ENCODE measurements around the gene KHNYN.
A peak's percentile ranks its signal among the peaks of the same experiment; 100 is the strongest.
"Not testable (repeated sequence)": the region's sequence is repeated elsewhere in the genome, so short reads cannot be mapped to it uniquely, and the experiment has no call there.

KHNYN gene

DNA sequence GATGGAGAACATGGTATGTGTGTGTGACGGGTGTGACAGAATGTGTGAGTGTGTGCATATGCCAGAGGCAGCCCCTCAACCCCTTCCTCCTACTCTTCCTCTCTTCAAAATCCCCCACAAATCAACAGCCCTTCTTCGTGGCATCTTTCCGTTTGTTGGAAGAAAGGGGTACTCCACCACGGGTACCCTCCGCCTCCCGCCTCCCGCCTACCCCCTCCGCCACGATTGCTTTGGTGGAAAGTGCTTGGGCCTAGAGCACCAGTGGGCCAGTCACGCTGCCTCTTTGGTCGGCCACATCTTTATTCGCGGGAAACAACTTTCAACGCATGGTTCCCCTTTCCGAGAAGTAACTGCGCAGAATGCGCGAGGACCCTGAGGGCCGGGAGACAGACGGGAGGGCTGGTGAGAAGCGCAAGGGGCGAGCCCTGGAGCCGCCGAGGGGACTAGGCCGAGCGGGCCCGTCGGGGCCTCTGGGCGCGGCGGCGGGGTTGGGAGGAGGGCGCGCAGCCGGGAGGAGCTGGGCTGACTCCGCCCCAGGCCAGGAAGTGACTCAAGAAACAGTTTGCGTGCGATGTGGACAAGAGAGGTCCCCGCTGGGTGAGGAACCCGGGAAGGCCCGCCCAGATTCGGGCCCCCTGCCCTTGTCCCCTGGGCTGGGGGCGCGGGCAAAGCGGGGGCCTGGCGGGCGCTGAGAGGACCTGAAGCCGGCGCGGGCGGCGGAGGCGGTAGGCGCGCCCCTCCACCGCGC is at the start of gene KHNYN, which contains the start of gene CBLN3:
TSS of gene KHNYN (plus strand) at position 560 of the 748 bp plus-strand sequence. CDS start 777 bp downstream, outside the sequence.
TSS of gene CBLN3 (minus strand) at position 274 of the 748 bp plus-strand sequence. CDS start 614 bp downstream, outside the sequence.
- peak; percentile 94 for DNase-seq

DNA sequence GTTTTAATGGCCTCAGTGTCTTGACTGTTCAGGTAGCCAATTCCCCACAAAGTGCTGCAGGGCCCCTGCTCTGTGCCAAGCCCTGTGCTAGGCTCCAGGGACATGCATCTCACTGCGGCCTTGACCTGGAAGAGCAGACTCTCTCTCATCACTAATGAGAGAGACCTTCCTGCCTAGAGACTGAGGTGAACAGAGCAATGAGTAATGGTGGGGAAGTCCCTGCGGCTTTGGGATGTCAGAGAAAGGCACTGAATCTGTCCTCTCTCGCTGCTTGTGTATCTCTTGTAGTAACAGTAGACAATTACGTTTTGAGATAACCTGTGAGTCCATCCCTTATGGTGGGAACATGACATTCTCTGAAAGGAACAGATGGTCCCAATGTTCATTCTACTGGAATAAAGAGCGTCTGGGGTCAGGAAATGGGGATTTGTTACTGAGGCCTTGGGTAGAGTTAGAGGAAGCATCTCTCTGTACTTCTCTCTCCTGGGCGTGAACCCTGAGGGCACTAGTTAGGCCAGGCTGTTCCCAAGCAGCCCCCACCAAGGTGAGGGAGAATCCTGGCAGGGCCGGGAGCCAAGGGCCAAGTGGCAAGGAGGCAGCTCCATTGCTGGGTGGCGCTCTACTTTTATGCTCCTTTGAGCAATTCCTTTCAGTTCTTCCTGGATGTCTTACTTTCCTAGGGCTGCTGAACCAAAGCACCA is 48.2 kb upstream of the KHNYN start:
- DNase-seq = no peak

DNA sequence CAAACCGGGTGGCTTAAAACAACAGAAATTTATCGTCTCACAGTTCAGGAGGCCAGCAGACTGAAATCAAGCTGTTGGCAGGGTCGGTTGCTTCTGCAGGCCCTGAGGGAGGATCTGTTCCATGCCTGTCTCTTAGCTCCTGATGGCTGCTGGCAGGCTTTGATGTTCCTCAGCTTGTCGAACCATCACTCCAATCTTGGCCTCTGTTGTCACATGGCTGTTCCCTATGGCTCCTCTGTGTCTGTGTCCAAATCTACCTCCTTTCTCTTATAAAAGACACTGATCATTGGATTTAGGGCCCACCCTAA is 47.7 kb upstream of the KHNYN start:
- DNase-seq = no peak

DNA sequence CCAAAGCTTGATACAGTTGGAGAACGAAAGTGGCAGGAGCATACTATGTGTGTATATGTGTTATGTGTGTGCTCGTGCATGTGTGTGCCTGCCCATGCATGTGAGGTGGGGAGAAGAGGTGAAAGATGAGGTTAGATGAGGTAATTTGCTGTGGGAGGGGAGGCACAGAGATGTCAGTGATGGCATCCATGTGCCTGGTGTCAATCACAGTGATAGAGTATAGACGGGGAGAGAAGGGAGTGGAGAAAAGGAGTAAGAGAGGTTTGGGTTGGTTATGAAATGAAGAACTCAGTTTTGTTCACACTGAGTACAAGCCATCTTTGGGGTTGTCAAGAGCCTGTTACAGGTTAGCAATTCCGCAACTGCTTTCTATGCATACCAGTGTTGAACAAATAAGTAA is 45.6 kb upstream of the KHNYN start:
- DNase-seq = no peak

DNA sequence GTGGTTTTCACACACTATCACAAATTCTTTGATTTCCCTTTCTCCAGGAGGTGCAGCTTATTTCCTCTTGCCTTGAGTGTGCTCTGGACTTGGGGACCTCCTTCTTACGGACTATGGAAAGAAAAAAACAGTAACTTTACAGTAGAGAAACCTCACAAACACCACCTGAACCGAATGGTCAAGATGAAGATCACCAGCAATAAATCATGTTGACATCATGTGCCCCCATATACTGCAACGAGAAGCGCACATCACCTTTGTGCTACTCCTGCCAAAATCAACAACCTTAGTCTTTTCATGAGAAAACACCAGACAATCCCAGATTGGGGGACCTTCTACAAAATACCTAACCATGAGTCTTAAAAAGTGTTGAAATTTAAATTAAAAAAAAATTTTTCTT is 44.2 kb upstream of the KHNYN start:
- no peak for DNase-seq

DNA sequence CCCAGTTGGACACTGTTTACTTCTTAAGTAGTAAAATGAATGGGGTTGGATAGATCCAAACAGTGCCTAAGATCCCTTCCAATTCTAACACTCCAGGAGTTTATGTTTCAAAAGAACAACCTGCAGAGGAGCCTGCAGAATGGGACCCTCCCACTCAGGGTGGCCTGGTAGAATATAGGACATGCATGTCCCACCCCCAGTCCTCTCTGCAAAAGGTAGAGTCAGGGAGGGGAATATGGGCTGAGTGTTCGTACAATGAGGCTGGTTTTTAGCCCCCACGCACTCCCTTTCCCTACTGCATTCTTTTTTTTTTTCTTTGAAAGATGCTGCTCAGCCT is 42.8 kb upstream of the KHNYN start:
- no peak for DNase-seq

DNA sequence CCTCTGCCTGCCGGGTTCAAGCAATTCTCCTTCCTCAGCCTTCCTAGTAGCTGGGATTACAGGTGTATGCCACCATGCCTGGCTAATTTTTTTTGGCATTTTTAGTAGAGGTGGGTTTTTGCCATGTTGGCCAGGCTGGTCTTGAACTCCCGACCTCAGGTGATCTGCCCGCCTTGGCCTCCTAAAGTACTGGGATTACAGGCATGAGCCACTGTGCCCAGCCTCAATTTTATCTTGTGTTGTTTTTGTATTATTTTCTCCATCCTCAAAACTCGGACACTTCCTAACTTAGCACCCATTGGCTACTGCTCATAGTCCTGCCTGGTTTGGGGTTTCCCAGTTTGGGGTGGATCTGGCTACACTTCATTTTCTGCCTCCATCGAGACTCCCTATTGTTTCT is 42.2 kb upstream of the KHNYN start:
- not testable (repeated sequence) for DNase-seq

DNA sequence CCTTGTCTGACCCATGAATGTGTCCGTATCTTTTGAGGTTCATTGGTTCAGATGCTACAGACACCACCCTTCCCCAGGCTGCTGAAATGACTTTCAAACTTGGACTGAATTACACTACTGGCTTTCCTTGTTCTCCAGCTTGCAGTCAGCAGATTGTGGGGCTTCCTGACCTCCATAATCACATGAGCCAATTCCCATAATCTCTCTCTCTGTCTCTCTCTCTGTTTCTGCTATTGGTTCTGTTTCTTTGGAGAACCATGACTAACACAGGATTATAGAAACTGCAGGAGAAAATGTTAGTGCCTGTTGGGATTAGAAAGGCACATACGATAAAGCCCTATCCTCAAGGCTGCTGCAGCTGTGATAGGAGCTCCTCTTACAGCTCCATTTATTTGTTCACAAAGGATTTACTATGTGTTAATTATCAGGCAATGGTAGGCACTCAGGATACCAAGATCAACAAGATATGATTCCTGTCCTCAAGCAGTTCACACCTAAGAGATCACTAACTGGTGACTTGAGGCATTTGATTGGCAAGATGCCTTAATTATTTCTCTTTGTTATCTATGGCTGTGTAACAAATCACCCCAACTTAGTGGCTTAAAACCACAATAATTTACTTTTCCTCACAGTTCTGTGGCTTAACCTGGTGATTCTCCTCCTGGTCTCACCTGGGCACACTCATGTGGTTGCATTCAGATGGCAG is 41.1 kb upstream of the KHNYN start:
- no peak for DNase-seq

DNA sequence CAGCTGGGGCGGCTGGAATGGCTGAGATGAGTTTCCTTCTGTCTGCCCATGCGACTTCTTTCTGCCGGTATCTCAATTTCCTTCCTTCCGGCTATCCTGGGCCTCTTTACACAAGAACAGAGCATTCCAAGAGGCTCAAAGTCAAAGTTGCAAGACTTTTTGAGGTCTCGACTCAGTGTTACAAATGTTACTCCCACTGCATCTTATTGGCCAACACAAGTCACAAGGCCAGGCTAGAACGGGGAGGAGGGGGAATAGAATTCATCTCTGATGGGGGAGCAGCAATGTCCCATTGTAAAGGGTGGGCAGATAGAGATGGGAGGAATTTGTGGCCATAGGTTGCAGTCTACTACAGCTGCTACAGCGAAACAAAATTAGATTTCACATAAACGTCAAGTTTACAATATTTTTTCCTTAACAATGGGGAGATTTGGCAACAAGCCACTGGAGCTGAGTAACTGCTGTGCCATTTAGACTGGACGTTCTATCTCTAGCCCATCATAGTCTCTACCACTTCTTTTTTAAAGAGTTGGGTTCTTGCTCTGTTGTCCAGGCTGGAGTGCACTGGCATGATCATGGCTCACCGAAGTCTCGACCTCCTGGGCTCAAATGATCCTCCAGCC is 40.4 kb upstream of the KHNYN start:
- DNase-seq = no peak

DNA sequence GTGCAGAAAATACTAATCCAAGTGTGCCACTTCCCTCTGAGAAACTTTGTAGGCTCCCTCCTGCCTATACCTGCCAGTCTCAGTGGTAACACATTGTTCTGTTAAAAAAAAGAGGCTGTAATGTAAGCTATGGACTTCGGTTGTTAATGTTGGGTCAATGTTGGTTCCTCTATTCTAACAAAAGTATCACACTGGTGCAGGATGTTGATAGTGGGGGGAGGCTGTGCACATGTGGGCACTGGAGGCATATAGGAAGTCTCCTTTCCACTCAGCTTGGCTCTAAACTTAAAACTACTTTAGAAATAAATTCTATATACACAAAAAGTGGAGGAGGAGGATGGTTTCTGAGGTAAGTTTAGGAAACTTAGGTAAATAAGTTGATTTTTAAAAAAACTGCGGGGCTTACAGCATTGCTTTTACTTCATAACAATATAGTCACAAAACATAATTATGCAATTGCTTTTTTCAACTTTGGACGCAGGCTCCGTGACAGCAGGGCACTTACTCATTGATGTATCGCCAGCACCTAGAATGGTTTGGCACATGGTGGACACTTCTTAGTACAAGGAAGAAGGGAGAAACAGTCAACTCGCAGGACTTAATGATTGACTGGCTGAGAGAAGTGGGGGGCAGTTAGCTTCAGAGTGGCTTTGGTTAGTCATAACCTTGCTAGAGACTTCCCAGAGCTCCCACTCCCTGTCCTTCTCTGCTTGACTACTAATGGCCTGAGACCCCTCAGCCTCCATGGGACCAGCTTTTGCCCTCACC is 38.9 kb upstream of the KHNYN start:
- no peak for DNase-seq

DNA sequence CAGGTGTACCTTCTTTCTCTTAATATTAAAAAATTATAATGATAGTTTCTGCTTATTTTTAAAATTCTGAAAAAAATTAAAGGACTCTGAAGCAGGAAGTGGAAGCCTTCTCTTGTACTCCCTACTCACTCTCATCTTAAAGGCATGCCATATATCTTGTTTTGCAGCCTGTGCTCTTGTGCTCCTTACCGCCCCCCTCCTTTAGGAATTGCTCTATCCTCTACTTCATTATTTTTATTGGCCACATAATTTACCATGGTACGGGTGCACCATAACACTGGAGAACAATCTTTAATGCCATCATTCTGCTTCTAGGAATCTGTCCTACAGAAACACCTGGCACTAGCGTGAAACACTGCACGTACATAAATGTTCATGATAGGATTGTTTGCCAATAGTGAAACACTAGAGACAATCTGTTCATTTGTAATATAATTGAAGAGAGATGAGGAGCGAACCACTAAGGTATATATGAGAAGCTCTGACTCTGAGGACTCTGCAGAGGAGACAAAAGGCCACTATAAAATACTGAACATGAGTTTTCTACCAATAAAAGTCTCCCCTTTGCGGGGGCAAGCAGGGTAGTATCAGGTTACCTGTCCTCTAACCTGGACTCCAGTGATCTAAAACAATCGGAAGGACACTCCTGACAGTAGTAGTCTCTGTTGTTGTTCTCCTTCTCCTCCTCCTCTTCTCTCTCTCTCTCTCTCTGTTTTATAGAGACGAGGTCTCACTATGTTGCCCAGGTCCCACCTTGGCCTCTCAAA is 37.2 kb upstream of the KHNYN start:
- no peak for DNase-seq

DNA sequence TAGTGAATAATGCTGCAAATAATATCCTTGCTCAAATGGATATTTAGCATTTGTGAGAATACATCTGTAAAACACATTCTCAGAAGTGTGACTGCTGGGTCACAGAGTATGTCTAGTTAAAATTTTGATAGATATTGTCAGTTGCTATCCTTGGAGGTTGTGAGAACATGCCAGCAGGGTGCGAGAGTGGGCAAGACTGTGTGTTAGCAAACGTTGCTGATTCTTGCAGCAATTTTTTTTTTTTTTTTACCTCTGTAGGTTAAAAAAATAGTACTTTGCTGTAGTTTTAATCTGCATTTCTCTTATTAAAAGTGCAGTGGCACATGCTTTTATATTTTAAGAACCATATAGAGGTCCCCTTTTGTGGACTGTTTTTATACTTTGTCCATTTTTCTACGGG is 35.5 kb upstream of the KHNYN start:
- DNase-seq = no peak

DNA sequence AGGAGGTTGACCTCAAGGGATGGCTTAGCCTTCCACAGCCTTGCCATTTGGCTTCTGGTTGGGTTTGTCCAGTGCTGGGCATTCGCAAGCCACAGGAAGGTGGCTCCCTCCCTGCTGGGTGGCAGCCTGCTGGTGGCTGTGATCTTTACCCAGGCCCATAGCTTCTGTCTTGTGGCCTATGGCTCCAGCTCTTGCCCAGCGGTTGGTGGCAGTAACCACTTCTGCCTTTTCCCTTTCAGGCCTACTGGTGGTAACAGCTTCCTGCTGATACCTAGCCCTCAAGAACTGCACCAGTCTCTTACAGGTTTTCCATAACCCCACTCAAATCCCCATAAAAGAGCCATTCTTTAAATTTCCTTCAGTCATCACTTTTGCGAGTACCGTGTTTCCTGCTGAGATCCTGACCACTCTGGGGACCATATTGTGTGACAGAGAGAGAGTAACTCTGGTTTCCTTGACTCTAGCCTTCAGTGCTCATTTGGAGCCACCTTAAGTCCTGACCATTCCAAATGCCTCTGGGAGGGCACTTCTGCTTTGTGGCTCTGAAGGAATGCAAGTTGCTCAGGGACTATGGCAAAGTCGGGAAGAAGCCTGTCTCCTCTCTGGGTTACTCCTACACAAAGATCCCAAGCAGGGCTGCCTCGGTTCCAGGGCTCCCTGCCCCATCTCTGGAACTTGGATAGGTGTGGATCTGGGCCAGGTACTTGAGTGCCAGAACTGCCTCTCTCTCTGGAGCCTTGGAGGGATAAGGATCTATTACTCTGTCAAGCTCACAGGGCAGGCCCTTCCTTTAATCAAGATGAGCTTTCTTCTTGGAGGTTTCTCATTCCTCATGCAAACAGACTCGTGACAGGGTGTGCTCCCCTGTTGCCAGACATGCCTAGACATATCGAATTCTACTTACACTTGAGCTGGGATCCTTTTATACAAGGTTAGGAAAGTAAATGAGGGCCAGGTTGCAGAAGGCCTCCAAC is 33.9 kb upstream of the KHNYN start:
- DNase-seq = no peak

DNA sequence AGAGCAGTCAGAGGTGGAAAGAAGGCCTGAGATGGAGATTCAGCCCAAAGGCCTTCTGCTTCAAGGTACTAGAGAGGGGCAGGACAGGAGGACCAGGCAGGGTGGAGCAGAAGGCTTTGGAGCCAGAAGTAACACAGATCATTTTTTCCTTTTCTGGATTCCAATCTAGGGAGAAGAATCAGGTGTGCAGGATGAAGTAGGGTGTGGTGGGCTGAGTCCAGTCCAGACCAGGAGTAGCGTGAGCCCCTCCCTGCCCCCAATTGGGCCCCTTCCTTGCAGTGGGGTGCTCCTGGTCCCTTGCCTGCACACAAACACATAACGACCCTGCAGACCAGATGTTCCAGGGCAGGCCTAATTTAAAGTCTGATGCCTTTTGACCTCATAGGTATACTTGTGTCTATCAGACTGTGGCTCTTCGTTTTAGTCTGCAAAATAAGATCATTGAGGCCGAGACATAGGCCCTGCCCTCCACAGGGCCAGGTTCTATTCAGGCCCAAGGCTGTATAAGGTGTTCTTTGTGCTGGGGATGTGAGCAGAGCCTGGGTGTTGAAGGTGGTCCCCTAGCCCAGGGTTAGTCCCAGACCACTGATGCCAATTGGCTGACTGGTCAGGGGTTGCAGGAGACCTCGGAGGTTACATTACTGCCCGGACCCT is 32.0 kb upstream of the KHNYN start:
- no peak for DNase-seq

DNA sequence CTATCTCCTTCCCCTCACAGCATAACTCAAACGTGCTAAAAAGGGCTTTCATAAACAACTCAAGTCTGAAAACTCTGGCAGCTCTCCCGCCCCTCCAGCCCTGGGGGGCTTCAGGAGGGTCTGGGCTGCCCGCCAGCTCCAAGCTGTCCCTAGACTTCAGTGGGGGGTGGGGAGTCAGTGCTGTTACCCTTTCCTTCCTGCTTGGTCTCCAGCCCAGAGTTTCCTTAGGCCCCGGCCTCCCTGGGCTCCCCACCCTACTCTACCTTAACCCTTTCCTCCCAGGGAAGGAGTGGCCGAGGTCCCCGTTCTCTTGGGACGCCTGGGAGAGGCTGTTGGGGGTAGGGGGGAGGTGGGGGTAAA is 31.5 kb upstream of the KHNYN start:
- no peak for DNase-seq

DNA sequence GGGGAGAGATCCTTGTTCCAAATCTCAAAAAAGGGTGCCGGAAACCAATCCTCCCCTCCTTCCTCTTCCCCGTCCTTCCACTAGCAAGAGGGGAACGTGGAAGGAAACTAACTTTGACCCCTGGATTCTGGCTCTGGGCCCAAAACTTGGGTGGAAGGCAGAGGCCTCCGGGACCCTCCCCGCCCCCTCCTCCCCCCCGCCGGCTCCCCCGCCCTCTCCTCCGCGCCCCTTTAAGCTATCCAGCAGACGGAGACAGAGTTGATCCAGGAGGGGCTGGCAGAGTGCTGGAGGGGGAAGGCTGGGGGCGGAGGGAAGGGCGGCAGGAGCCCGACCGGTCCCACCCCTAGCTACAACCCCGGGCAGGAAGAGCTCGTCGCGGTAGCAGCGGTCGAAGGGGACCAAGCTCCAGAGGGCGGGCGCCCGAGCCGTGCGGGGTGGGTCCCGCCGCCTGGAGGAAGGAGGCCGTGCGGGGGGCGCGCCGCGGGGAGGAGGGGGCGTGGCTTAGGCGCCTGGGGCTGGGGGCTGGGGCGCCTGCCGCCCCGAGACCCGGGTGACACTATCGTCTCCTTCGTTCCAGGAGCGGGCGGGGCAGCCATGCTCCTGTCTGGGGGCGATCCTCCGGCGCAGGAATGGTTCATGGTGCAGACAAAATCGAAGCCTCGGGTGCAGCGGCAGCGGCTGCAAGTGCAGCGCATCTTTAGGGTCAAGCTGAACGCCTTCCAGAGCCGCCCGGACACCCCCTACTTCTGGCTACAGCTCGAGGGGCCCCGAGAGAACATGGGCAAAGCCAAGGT is 30.9 kb upstream of the KHNYN start, which contains the start of gene NYNRIN:
TSS of gene NYNRIN (plus strand) at position 351 of the 794 bp plus-strand sequence. CDS start at position 595, 244 bp downstream.
- no peak for DNase-seq

DNA sequence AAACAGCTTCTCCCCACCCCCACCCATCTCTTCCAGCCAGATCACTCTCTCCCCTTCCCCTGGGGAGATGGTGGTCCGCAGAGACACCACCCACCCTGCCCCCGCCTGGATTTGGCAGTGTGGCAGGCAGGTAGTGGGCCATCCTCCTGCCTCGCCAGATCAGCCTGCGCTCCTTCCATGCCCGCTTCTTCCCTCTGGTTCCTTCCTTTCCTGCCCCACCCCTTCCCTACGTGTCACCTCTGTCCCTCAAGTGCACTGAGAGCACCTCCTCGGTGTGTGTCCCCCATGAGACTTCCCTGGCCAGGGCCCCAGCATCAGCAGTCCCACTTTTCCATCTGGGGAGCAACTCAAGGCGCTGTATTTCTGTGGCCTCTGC is 30.3 kb upstream of the KHNYN start:
- DNase-seq = no peak

DNA sequence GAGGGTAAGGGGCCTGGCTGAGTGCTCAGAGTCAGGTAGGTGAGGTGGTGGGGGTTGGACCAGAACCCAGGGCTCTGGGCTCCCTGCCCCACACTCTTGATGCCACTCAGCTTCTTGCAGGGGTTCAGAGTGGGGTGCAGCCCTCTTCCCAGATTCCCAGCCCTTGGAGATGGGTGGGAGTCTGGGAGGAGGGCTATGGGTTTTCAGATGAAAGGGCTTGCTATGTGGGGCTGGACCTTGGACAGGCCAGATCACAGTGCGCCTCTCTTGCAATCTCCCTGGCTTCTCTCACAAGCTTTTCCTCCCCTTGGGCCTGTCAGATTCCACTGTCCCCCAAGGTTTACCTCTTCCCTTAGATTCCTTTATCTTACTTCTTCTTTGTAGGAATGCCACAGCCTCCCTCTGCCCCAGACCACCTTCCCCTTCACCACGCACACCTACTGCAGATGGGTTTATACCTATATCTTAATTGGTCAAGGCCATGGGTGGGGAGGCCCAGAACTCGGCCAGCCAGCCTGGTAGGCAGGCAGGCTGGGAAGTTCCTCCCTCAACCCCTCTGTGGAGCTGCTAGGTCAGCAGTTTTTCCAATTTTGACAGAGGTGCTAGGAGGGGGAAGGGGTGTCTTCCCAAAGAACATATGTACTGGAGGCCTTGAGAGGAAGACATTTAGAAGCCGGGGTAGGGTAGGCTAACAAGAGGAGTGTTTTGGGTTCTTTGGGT is 29.6 kb upstream of the KHNYN start:
- DNase-seq = no peak
